ENCODE data around the gene C1QTNF1.

C1QTNF1 gene

GRCh38 chr17:78988152-78988551 lies 35.8 kb upstream of the C1QTNF1 start:
- H3K4me3 ChIP-seq (ENCODE audit: low read depth, low read length): no peak overlapping the region
- TF ChIP-seq, protein P1, sequence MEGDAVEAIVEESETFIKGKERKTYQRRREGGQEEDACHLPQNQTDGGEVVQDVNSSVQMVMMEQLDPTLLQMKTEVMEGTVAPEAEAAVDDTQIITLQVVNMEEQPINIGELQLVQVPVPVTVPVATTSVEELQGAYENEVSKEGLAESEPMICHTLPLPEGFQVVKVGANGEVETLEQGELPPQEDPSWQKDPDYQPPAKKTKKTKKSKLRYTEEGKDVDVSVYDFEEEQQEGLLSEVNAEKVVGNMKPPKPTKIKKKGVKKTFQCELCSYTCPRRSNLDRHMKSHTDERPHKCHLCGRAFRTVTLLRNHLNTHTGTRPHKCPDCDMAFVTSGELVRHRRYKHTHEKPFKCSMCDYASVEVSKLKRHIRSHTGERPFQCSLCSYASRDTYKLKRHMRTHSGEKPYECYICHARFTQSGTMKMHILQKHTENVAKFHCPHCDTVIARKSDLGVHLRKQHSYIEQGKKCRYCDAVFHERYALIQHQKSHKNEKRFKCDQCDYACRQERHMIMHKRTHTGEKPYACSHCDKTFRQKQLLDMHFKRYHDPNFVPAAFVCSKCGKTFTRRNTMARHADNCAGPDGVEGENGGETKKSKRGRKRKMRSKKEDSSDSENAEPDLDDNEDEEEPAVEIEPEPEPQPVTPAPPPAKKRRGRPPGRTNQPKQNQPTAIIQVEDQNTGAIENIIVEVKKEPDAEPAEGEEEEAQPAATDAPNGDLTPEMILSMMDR (IDR thresholded peaks at IDR 0.05; ENCODE audit: insufficient read depth, low read depth, low read length, missing control alignments): no peak
- DNase-seq (ENCODE audit: low read depth): no peak

- DNase-seq (ENCODE audit: low read depth): no peak
- TF ChIP-seq, protein P1 (IDR thresholded peaks at IDR 0.05; ENCODE audit: insufficient read depth, low read depth, low read length, missing control alignments): no peak
- no peak overlapping the region for H3K4me3 ChIP-seq (ENCODE audit: low read depth, low read length)
Observed at GRCh38 chr17:78990349-78991016, 33.5 kb upstream of the C1QTNF1 start.

- H3K4me3 ChIP-seq (ENCODE audit: low read depth, low read length): no peak overlapping the region
- TF ChIP-seq, protein P1 (IDR thresholded peaks at IDR 0.05; ENCODE audit: insufficient read depth, low read depth, low read length, missing control alignments): no peak
- no peak for DNase-seq (ENCODE audit: low read depth)
Observed at GRCh38 chr17:78991017-78991738, 32.8 kb upstream of the C1QTNF1 start.

GRCh38 chr17:78991906-78992532 lies 31.9 kb upstream of the C1QTNF1 start:
- TF ChIP-seq, protein P1 (IDR thresholded peaks at IDR 0.05; ENCODE audit: insufficient read depth, low read depth, low read length, missing control alignments): no peak
- H3K4me3 ChIP-seq (ENCODE audit: low read depth, low read length): no peak overlapping the region
- no peak for DNase-seq (ENCODE audit: low read depth)

GRCh38 chr17:78992542-78993212 lies 31.3 kb upstream of the C1QTNF1 start:
- DNase-seq (ENCODE audit: low read depth): no peak
- TF ChIP-seq, protein P1 (IDR thresholded peaks at IDR 0.05; ENCODE audit: insufficient read depth, low read depth, low read length, missing control alignments): no peak
- no peak overlapping the region for H3K4me3 ChIP-seq (ENCODE audit: low read depth, low read length)

- no peak overlapping the region for H3K4me3 ChIP-seq (ENCODE audit: low read depth, low read length)
- peak; percentile 39 for DNase-seq (ENCODE audit: low read depth)
- TF ChIP-seq, protein P1 (IDR thresholded peaks at IDR 0.05; ENCODE audit: insufficient read depth, low read depth, low read length, missing control alignments): peak; percentile 57
Observed at GRCh38 chr17:78993241-78993956, 30.6 kb upstream of the C1QTNF1 start.

Data from GM12865 (cell line).